ENCODE results near the gene PEA15.

PEA15 gene

GRCh38 chr1:160244209-160244608 is 39.0 kb downstream of the PEA15 start:
- no peak for TF ChIP-seq CTCF (IDR thresholded peaks at IDR 0.05; ENCODE audit: low read depth, low read length, missing control alignments)
- H3K4me3 ChIP-seq (replicated peaks; ENCODE audit: low read depth, low read length), result no peak overlapping the region
- no peak for DNase-seq (ENCODE audit: extremely low read depth, low read depth)

- no peak for DNase-seq (ENCODE audit: extremely low read depth, low read depth)
- no peak for TF ChIP-seq CTCF (IDR thresholded peaks at IDR 0.05; ENCODE audit: low read depth, low read length, missing control alignments)
- no peak overlapping the region for H3K4me3 ChIP-seq (replicated peaks; ENCODE audit: low read depth, low read length)
Measured at GRCh38 chr1:160245434-160245833, 40.2 kb downstream of the PEA15 start.

DNA sequence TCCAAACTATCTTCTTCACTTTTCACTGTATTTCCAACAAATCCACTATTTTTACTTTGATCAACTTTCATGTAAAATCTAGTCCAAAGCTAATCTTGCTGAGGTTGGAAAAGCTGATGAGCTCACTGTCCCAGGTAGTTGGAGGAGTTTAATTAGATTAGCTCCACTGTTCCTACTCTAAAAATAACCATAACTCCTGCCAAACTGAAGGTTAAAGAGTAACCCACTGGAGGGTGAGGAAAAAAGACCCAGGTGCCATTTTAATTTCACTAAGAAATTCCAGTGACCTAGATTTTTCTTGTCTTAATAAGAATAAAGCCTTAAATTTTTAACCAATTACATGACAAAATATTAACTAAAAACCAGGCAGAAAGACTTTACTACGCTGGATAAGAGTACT is 41.9 kb downstream of the PEA15 start:
- H3K4me3 ChIP-seq (replicated peaks; ENCODE audit: low read depth, low read length), result no peak overlapping the region
- TF ChIP-seq CTCF (IDR thresholded peaks at IDR 0.05; ENCODE audit: low read depth, low read length, missing control alignments), result no peak
- no peak for DNase-seq (ENCODE audit: extremely low read depth, low read depth)

- TF ChIP-seq CTCF (IDR thresholded peaks at IDR 0.05; ENCODE audit: low read depth, low read length, missing control alignments), result no peak
- H3K4me3 ChIP-seq (replicated peaks; ENCODE audit: low read depth, low read length), result no peak overlapping the region
- DNase-seq (ENCODE audit: extremely low read depth, low read depth), result no peak
Measured at GRCh38 chr1:160251011-160251410, 45.8 kb downstream of the PEA15 start.

DNA sequence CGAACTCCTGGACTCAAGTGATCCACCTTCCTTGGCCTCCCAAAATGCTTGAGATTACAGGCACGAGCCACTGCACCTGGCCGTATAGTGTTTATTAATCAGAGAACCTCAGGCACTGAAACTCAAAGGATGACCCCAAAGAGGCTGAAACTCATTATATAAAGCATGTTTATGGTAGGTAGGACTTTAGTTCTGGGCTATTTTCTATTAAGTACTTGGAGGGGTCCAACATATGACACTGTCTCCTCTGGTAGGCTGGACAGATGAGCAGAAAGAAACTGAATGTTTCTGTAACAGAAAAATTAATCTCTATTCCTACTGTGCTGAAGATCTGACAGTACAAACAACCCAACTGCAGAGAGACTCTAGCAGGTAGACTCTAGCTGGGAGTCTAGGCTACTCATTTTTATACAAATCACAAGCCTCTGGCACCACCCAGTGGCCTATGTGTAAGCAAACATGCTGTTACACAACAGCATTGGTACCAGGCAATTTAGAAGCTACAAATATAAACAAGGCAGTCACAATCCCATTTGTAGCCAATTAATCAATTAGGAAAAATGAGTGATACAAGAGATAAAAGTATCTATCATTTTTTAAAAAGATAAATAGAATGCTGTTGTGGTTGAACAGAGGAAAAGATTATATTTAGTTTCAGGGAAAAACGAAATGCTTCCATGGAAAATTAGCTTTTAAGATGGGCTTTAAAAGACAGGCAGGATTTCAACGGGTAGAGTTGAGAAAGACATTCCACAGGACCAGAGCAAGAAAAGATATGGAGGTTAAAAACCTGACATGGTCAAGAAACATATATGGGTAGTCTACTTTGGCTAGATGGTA is 46.7 kb downstream of the PEA15 start:
- TF ChIP-seq CTCF (IDR thresholded peaks at IDR 0.05; ENCODE audit: low read depth, low read length, missing control alignments), result peak; percentile 64
- DNase-seq (ENCODE audit: extremely low read depth, low read depth), result peak; percentile 40
- no peak overlapping the region for H3K4me3 ChIP-seq (replicated peaks; ENCODE audit: low read depth, low read length)

DNA sequence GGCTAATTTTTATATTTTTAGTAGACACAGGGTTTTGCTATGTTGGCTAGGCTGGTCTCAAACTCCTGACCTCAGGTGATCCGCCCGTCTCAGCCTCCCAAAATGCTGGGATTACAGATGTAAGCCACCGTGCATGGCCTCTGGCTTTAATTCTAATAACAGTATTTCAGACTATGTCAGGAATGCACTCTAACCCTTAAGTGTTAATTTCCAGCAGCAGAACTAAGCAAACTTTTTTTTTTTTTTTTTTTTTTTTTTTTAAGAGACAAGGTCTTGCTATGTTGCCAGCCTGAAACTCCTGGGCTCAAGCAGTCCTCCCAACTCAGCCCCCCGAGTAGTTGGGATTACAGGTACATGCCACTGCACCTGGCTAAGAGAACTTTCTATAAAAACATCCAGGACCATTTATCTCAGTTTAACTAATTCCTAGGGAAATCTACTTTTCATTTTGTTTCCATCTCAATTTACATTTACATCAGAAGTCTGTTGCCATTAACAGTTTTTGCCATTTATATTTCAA is 50.7 kb downstream of the PEA15 start:
- DNase-seq (ENCODE audit: extremely low read depth, low read depth), result no peak
- H3K4me3 ChIP-seq (replicated peaks; ENCODE audit: low read depth, low read length), result no peak overlapping the region
- TF ChIP-seq CTCF (IDR thresholded peaks at IDR 0.05; ENCODE audit: low read depth, low read length, missing control alignments), result no peak
